M059J (cell line): ENCODE measurements around the gene NOP56. TPM values are rescaled to one million over a fixed set of nuclear protein-coding genes. Genes with fewer than 3 reads are reported as not detected.

Source experiments
- DNase-seq: peaks from one replicate; pipeline ENCODE4 v3.0.0-alpha.2; 2012; ENCODE audit warnings: low read depth
- total RNA-seq: library from RNA; depleted of rRNA; stranded (reverse); fragments of >200 nt; shearing (Covaris generic); gene quantifications from 2 replicates; pipeline ENCODE4 v1.2.3, GENCODE V29; 2014; rRNA removed

Gene NOP56
- total RNA-seq, 1 experiment from 2014 or later: 163 TPM

DNA sequence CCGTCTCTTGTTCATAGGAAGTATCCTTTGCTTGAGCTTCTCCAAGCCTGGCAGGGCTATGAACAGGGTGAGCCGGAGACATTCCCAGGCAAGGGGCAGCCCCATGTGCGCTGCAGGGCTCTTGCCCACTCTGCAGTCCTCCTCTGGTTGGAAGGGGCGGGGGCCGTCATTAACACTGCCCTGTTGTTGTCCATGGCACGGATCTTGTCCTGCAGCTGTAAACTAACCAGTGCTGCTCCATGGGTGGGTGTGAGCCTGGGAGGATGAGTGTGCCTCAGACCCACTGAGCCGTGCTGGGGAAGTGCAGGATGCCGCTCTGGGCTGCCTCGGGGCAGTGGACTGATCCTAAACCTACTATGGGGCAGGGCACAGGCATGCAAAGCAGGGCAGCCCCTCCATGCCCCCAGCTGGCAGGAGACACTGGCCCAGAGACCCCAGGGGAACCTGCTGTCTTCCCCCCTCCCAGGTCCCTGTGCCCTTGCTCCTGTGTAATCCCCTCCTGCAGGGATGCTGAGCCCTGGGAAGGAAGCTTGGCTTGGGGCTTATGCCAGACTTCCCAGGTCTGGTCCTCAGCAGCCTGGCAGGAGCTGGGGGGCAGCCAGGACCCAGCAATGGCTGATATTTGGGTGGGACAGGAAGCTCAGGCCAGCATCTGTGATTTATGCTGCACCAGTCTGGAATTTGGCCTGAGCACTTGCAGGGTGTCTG lies 48.6 kb downstream of the NOP56 start:
- no peak for DNase-seq

DNA sequence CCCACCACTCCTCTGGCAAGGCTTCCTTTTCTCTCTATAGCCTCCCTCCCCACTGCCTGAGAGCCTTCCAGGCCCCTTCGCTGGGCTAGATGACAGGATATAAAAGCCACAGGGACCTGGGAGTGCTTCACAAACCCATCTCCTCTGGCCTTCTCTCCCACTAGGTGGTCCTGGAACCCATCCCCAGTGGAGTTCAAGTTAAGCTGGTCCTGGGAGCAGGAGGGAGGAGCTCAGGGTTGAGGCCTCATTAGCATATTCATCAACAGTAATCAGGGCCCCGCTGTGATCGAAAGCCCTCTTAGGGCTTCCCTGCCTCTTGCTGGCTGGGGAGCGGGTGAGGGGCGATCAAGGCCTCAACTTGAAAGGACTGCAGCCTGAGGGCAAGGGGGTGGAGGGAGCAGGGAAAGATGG lies 49.2 kb downstream of the NOP56 start:
- DNase-seq: no peak

DNA sequence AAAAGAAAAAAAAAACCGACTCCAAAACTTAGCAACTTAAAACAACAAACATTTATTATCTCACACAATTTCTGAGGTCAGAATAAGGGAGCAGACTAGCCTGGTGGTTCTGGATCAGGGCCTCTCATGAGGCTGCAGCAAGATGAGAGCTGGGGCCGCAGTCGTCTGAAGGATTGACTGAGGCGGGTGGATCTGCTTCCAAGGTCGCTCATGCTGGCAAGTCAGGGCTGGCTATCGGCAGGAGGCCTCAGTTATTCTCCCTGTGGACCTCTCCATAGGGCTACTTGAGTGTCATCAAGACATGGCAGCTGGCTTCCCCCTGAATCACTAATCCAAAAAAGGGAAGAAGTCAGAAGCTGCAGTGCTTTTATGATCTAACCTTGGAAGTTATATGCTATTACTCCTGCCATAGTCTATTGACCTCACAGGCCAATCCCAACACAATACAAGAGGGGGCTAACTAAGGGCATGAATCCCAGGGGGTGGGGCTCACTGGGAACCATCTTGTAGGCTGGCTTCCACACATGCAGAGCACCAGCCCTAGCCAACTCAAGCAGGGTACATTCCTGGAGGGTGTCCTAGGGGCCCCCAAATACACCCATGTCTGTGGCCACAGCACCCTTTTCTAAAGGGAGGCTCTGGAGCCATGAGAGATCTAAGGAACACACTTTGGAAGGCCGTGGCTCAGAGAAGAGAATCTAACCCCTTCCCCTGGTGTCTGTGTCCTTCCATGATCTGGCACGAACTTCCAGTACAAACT lies 51.5 kb downstream of the NOP56 start:
- no peak for DNase-seq

DNA sequence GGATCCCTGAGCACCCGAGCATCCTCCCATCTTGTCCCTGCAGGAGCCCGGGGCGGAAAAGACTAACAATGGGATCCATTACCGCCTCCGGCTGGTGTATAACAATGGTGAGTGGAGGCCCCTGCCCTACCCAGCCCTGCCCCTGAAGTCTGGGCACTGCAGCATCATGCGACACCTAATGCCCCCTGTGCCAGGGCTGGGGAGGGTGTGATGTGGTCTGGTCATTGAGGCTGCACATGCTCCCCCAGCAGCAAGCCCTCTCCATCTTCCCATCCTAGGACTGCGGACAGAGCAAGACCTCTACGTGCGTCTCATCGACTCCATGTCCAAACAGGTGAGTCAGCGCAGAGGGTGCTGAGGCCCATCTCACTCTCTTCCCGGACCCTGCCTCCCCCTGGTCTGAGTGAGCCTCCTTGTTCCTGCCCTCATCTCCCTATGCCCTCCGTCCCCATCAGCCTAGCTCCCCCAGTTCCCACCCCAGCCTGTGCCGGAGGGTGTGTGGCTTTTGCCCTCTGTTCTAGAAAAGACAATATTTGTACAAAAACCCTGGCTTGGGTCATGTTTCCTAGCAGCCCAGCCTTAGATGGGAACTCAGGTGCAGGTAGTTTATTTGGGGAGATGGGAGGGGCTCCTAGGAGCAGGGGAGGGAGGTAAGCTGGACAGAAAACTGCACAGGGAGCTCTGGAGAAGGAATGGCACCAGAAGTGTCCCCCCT lies 53.7 kb downstream of the NOP56 start:
- no peak for DNase-seq

DNA sequence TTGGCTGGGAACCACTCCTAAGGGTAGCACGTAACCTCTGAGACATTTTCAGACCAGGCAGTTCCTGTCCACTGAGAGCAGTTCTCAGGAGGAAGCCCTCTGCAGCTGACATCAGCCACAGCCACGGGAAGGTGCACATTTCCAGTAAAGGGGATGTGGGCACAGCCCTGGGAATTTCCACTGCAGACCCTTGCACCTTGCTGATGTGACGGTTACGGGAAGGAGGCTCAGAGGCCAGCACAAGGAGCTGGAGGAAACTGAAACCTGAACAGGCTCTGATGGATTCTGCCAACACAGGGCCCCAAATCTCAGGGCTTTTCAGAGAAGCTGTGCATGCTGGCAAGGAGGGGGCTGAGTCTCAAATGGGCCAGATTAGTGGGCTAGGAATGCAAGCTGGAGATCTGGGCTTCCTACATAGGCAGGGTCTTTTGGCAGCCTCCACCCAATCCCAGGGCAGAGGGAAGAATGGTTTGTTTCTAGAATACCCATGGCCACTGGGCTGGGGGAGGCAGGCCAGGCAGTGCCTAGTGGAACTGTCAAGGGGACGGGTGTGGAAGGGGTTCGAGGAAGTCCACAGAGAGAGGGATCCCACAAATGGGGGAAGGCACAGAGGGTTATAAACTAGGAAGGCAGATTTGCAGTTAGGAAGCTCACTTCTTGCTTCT lies 54.4 kb downstream of the NOP56 start:
- no peak for DNase-seq

DNA sequence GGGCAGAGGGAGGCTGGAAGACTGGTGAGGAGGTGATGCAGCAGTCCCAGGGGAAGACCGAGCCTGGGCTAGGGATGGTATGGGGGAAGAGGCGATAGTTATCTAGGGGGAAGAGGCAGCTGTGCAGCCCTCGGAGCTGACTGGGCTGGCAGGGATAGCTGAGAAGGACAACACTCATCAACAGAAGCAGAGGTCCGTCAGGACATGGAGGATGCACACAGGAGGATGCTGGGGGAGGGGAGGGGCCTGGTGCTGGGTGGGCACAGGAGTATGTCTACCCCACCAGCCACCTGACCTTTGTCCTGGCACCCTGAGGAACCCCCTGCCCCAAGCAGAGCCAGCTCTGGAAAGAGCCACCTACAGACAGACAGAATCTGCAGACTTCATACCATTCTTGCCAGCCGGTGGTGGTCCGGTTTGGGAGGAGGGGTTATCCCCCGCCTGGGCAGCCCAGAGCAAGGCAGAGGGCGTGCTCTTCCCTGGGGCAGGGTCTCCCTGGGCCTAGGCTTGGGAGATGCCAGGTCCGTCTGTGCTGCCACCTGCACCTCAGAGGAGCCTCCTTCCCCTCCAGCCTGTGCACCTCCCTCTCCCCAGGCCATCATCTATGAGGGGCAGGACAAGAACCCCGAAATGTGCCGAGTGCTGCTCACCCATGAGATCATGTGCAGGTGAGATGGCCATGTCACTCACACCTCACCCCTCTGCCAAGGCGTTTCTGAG lies 55.1 kb downstream of the NOP56 start:
- DNase-seq: no peak

Other genes with a start within 250 kb of the NOP56 start
- gene SNRPB, start 181.8 kb upstream of the NOP56 start, total RNA-seq: 850 and 1,048 TPM in 2 replicates
- 10.1 and 16.4 TPM in 2 replicates for gene ZNF343, start 143.7 kb upstream of the NOP56 start, total RNA-seq
- gene TMC2, start 116.1 kb upstream of the NOP56 start, total RNA-seq: not detected in 2 replicates
- 206 and 210 TPM in 2 replicates for gene IDH3B, start 11.6 kb downstream of the NOP56 start, total RNA-seq
- 1.1 and 1.5 TPM in 2 replicates for gene EBF4, start 40.1 kb downstream of the NOP56 start, total RNA-seq
- gene CPXM1, start 148.0 kb downstream of the NOP56 start, total RNA-seq: 0.15 and 0.42 TPM in 2 replicates
- not detected in 2 replicates for gene C20orf141, start 162.4 kb downstream of the NOP56 start, total RNA-seq
- gene TMEM239, start 163.7 kb downstream of the NOP56 start, total RNA-seq: not detected in 2 replicates
- gene PCED1A, start 188.0 kb downstream of the NOP56 start, total RNA-seq: 15.6 and 38.5 TPM in 2 replicates
- 42.4 and 56.7 TPM in 2 replicates for gene VPS16, start 188.1 kb downstream of the NOP56 start, total RNA-seq
- gene PTPRA, start 220.8 kb downstream of the NOP56 start, total RNA-seq: 50.2 and 55.2 TPM in 2 replicates